CD4-positive, alpha-beta memory T cell (primary cell): Measurements from ENCODE around the gene PPM1J. TPM values are rescaled to one million over a fixed set of nuclear protein-coding genes. Genes with fewer than 3 reads are reported as not detected.

Experiments used
- CTCF ChIA-PET: fragments of 350-600 bp; sonication (Branson Sonifier 250); formaldehyde crosslinking; loops from one replicate; lab custom pipeline; 2021; ENCODE audit warnings: inconsistent platforms; ENCODE audit not compliant: partially characterized antibody; lab: Charles Lee
- POLR2A ChIA-PET: fragments of 350-600 bp; sonication (Branson Sonifier 250); formaldehyde crosslinking; loops from one replicate; lab custom pipeline; 2021; ENCODE audit not compliant: partially characterized antibody; lab: Charles Lee
- DNase-seq, 5 donors: peaks; one replicate each; pipeline versions ENCODE4 v3.0.0 to v3.0.0-alpha.2; 2020 to 2022; ENCODE audit warnings: mixed read lengths in 1 of 5
- H3K27ac ChIP-seq: one replicate; pipeline ENCODE4 v1.7.0; 2013; ENCODE audit warnings: low read depth, low read length
- H3K27me3 ChIP-seq: 2 replicates; pipeline ENCODE4 v1.7.0; 2013; ENCODE audit warnings: mild to moderate bottlenecking, low read length, moderate library complexity; ENCODE audit not compliant: insufficient read depth
- H3K36me3 ChIP-seq: 2 replicates; pipeline ENCODE4 v1.7.0; 2013; ENCODE audit warnings: mild to moderate bottlenecking, low read length, moderate library complexity; ENCODE audit not compliant: insufficient read depth
- H3K4me1 ChIP-seq: 2 replicates; pipeline ENCODE4 v1.7.0; 2013; ENCODE audit warnings: mild to moderate bottlenecking, low read length, moderate library complexity; ENCODE audit not compliant: insufficient read depth
- H3K4me3 ChIP-seq, 2 donors: one replicate each; pipeline ENCODE4 v1.7.0; 2013; ENCODE audit warnings: low read length in 2 of 2, mild to moderate bottlenecking in 1 of 2
- H3K9me3 ChIP-seq, 2 donors: one replicate each; pipeline ENCODE4 v1.7.0; 2013; ENCODE audit warnings: low read length in 2 of 2, control low read depth in 1 of 2; ENCODE audit not compliant: control insufficient read depth in 1 of 2
- H3K27ac Mint-ChIP-seq, 7 donors: one replicate each; pipeline ENCODE4 v1.8.0; 2020 to 2021; ENCODE audit warnings: mixed read lengths in 7 of 7, mild to moderate bottlenecking in 6 of 7, inconsistent platforms in 3 of 7, moderate library complexity in 3 of 7
- H3K27me3 Mint-ChIP-seq, 2 donors: one replicate each; pipeline ENCODE4 v1.8.0; 2020 to 2021; ENCODE audit warnings: mixed read lengths in 2 of 2
- H3K36me3 Mint-ChIP-seq, 2 donors: one replicate each; pipeline ENCODE4 v1.8.0; 2020 to 2021; ENCODE audit warnings: mixed read lengths in 2 of 2, inconsistent platforms in 1 of 2, mild to moderate bottlenecking in 1 of 2
- H3K4me1 Mint-ChIP-seq, 4 donors: one replicate each; pipeline ENCODE4 v1.8.0; 2020 to 2021; ENCODE audit warnings: mixed read lengths in 4 of 4, mild to moderate bottlenecking in 1 of 4
- H3K4me3 Mint-ChIP-seq, 8 donors: one replicate each; pipeline ENCODE4 v1.8.0; 2020 to 2021; ENCODE audit warnings: mixed read lengths in 8 of 8, mild to moderate bottlenecking in 7 of 8, moderate library complexity in 6 of 8, inconsistent platforms in 3 of 8
- H3K9me3 Mint-ChIP-seq, 8 donors: one replicate each; pipeline ENCODE4 v1.8.0; 2020 to 2021; ENCODE audit warnings: mixed read lengths in 8 of 8, mild to moderate bottlenecking in 5 of 8, inconsistent platforms in 3 of 8, moderate library complexity in 1 of 8
- intact Hi-C: fragments of 100-400 bp; cut with micrococcal nuclease; formaldehyde crosslinking; loops from one replicate; pipeline ENCODE4 v1.15.1; 2023
- polyA plus RNA-seq, 2 donors: library from polyadenylated mRNA; unstranded; fragments of 300-500 nt; fragmentation: Illumina TruSeq; gene quantifications; one replicate each; pipeline ENCODE4 v1.2.3, GENCODE V29; 2021
- total RNA-seq, 2 experiments: library from RNA; stranded (reverse); gene quantifications; one replicate each; pipeline ENCODE4 v1.2.3, GENCODE V29; 2021

PPM1J gene
- total and polyA plus RNA-seq, 4 experiments from 2014 or later, result 0.13 to 0.76 TPM; not detected in 2

DNA sequence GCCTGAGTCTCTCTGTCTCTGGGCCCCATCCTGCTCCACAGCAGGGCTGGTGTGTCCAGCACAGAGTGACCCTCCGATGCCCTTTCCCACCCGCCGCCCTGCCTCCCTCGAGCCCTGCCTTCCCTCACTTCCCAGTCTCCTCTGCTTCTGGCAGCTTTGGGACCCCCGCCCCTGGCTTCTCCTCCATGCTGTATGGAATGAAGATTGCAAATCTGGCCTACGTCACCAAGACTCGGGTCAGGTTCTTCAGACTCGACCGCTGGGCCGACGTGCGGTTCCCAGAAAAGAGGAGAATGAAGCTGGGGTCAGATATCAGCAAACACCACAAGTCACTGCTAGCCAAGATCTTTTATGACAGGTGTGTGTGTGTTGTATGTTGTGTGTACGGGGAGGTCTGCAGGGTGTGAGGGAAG, 26.3 kb downstream of the PPM1J start:
- Mint-ChIP-seq H3K36me3 (peaks cover 37 to 47% of the 10 kb centered on the region in 2 donors), H3K4me1 (peaks cover 7 to 17% (median 10%) of the 10 kb centered on the region in 4 donors), H3K4me3 (no peak overlapping the region), H3K27ac (peak overlapping the region in 2 of 7 donors; percentile 16 to 37), H3K9me3 (no peaks in the 10 kb centered on the region), H3K27me3 (no peaks in the 10 kb centered on the region)
- no peak for DNase-seq
- Histone ChIP-seq H3K27me3 (no peaks in the 10 kb centered on the region), H3K27ac (no peak overlapping the region), H3K4me3 (no peak overlapping the region), H3K36me3 (peaks cover 40% of the 10 kb centered on the region), H3K4me1 (no peaks in the 10 kb centered on the region), H3K9me3 (no peaks in the 10 kb centered on the region)
- CTCF ChIA-PET, result no interaction called here
- intact Hi-C loops, result no loop called here
- POLR2A ChIA-PET, result no interaction called here

DNA sequence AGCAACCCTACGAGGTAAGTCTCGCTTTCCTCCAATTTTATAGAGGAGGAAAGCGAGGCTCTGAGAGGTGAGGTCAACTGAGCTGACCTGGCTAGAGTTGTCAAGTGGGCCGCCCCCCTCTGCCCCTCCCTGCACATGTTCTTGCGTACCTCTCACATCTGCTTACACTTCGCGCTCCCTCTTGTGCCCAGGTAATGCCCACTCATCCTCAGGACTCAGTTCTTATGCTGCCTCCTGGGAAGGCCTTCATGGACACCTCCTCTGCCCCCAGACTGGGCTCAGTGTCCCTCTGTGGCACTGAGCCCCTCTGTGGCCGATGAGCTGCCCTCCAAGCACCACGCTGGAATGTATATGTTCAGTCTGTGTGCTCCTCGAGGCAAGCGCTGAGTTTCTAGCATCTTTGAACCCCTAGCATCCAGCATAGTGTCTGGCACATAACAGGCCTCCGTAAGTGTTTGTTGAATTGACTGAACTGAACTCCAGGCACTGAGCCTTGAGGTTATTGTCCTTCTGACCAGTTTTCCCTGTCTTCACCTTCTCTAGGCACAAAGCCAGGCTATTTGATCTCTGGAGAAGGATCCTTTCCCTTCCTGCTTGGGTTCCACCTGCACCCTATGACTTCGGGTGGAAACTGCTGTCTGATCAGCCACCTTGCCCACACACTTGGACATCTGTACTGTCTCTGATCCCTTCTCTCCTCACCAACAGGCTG, 27.2 kb downstream of the PPM1J start:
- peaks cover 7 to 17% (median 10%) of the 10 kb centered on the region in 4 donors for H3K4me1 Mint-ChIP-seq
- peaks cover 34 to 42% of the 10 kb centered on the region in 2 donors for H3K36me3 Mint-ChIP-seq
- H3K4me3 ChIP-seq, result no peak overlapping the region
- ChIA-PET POLR2A (no interaction called here), CTCF (no interaction called here)
- intact Hi-C loops, result no loop called here
- no peaks in the 10 kb centered on the region for H3K27me3 ChIP-seq
- H3K27ac ChIP-seq, result no peak overlapping the region
- H3K4me1 ChIP-seq, result no peaks in the 10 kb centered on the region
- no peak for DNase-seq
- H3K9me3 ChIP-seq, result no peaks in the 10 kb centered on the region
- H3K9me3 Mint-ChIP-seq, result no peaks in the 10 kb centered on the region
- H3K4me3 Mint-ChIP-seq, result no peak overlapping the region
- peak overlapping the region in 5 of 7 donors; percentile 14 to 83 (median 26) for H3K27ac Mint-ChIP-seq
- H3K36me3 ChIP-seq, result peaks cover 35% of the 10 kb centered on the region
- H3K27me3 Mint-ChIP-seq, result no peaks in the 10 kb centered on the region

DNA sequence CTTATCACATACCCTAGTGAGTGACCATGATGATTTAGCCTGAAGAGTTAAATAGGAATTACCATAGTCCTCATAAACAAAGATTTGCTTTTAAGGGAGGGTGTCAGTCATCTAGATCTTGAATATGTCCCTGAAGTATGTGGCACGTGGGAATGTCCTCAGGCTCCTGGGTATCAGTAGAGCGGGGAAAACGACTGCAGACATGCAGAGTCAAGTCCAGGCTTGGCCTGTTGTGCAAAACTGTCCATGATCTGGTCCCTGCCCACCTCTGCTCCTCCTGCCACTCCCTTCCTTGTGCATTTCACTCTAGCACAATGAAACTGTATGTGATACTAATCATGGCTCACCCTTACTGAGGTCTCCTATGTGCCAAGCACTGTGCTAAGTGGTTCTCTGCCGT, 27.8 kb downstream of the PPM1J start:
- Histone ChIP-seq H3K4me1 (no peaks in the 10 kb centered on the region), H3K9me3 (no peaks in the 10 kb centered on the region), H3K27me3 (no peaks in the 10 kb centered on the region), H3K27ac (no peak overlapping the region), H3K36me3 (peaks cover 29% of the 10 kb centered on the region), H3K4me3 (no peak overlapping the region)
- intact Hi-C loops, result no loop called here
- peaks cover 31 to 41% of the 10 kb centered on the region in 2 donors for H3K36me3 Mint-ChIP-seq
- H3K27me3 Mint-ChIP-seq, result no peaks in the 10 kb centered on the region
- H3K9me3 Mint-ChIP-seq, result no peaks in the 10 kb centered on the region
- H3K4me3 Mint-ChIP-seq, result no peak overlapping the region
- ChIA-PET POLR2A (no interaction called here), CTCF (no interaction called here)
- DNase-seq, result no peak
- H3K4me1 Mint-ChIP-seq, result peaks cover 7 to 17% (median 13%) of the 10 kb centered on the region in 4 donors
- H3K27ac Mint-ChIP-seq, result peak overlapping the region in 1 of 7 donors; percentile 71

DNA sequence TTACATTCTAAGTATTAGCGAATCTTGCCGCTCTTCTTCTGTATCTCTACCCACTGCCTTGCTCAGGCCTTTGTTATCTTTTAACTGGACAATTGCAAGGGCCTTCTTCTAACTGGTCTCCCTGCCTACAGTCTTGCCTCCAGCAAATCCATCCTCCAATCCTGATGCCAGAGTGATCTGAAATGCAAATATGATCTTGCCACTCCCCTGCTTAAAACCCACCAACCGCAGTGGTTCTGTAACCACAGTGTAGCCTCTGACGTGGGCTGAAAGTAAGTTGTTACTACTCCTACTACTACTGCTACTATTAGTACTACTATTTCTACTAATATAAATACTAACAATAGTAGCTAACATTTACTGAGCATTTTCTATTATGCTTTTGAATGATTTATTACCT, 28.3 kb downstream of the PPM1J start:
- Histone ChIP-seq H3K4me1 (no peaks in the 10 kb centered on the region), H3K9me3 (no peaks in the 10 kb centered on the region), H3K27me3 (no peaks in the 10 kb centered on the region), H3K4me3 (no peak overlapping the region), H3K36me3 (peaks cover 24% of the 10 kb centered on the region), H3K27ac (no peak overlapping the region)
- ChIA-PET POLR2A (interaction anchor here (1.5 kb wide), 1 partner anchor 69 kb away, joined by 3 read pairs; no protein-coding TSS in a partner anchor), CTCF (no interaction called here)
- no peaks in the 10 kb centered on the region for H3K9me3 Mint-ChIP-seq
- peaks cover 7 to 17% (median 14%) of the 10 kb centered on the region in 4 donors for H3K4me1 Mint-ChIP-seq
- intact Hi-C loops, result no loop called here
- DNase-seq, result no peak
- H3K36me3 Mint-ChIP-seq, result peaks cover 27 to 36% of the 10 kb centered on the region in 2 donors
- no peak overlapping the region for H3K4me3 Mint-ChIP-seq
- H3K27ac Mint-ChIP-seq, result peak overlapping the region in 3 of 7 donors; percentile 1 to 58 (median 24)
- no peaks in the 10 kb centered on the region for H3K27me3 Mint-ChIP-seq

DNA sequence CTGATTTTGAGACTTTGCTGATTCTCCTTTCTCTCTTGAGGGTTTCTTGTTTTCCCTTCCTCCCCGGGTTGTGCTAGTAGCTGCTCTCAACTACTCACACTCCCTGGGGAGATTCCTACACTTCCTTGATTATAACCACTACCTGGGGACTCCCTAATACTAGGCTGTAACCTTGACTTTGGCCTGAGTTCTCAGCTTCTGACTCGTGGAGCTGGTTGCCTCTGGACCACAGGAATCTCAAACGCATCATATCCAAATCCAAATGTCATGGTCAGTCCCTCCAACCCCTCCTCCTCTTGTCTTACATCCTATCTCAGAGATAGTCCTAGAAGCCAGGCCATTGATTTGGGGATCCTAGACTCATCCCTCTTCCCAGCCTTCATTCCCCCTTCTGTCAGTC, 28.7 kb downstream of the PPM1J start:
- ChIA-PET POLR2A (interaction anchor here (1.5 kb wide), 1 partner anchor 68 kb away, joined by 3 read pairs; no protein-coding TSS in a partner anchor), CTCF (no interaction called here)
- no peaks in the 10 kb centered on the region for H3K4me1 ChIP-seq
- peak overlapping the region in 2 of 7 donors; percentile 52 to 58 for H3K27ac Mint-ChIP-seq
- H3K36me3 ChIP-seq, result peaks cover 19% of the 10 kb centered on the region
- H3K36me3 Mint-ChIP-seq, result peaks cover 23 to 32% of the 10 kb centered on the region in 2 donors
- no peaks in the 10 kb centered on the region for H3K9me3 ChIP-seq
- peaks cover 7 to 17% (median 15%) of the 10 kb centered on the region in 4 donors for H3K4me1 Mint-ChIP-seq
- DNase-seq, result no peak
- intact Hi-C loops, result no loop called here
- H3K4me3 Mint-ChIP-seq, result no peak overlapping the region
- no peaks in the 10 kb centered on the region for H3K9me3 Mint-ChIP-seq
- H3K27ac ChIP-seq, result no peak overlapping the region
- no peaks in the 10 kb centered on the region for H3K27me3 ChIP-seq
- H3K27me3 Mint-ChIP-seq, result no peaks in the 10 kb centered on the region
- no peak overlapping the region for H3K4me3 ChIP-seq

DNA sequence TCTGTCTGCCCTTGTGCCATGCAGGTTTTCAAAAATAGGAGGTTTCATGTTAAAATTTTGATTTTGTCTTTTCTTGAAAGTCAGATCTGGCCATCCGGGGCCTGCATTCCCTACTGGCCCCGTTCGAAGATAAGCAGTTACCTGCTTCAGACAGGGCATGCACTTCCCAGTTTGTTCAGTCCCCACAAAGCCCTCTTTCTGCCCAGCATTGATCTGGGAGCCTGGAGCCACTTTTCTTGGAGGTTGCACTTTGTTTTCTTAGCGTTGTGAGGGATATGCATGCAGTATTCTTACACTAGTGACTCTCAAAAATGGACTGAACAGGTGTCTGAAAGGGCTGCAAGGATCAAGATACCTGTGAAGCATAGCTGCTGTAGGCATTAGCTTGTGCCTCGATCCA, 29.2 kb downstream of the PPM1J start:
- no peak overlapping the region for H3K4me3 ChIP-seq
- intact Hi-C loops, result no loop called here
- no peaks in the 10 kb centered on the region for H3K4me1 ChIP-seq
- DNase-seq, result no peak
- Mint-ChIP-seq H3K9me3 (no peaks in the 10 kb centered on the region), H3K4me1 (peaks cover 7 to 17% (median 15%) of the 10 kb centered on the region in 4 donors), H3K27ac (peak overlapping the region in 3 of 7 donors; percentile 29 to 70 (median 52)), H3K4me3 (no peak overlapping the region), H3K27me3 (no peaks in the 10 kb centered on the region), H3K36me3 (peaks cover 22 to 27% of the 10 kb centered on the region in 2 donors)
- no peaks in the 10 kb centered on the region for H3K27me3 ChIP-seq
- H3K9me3 ChIP-seq, result no peaks in the 10 kb centered on the region
- no peak overlapping the region for H3K27ac ChIP-seq
- POLR2A ChIA-PET, result interaction anchor here (1.5 kb wide), 1 partner anchor 68 kb away, joined by 3 read pairs; no protein-coding TSS in a partner anchor
- CTCF ChIA-PET, result no interaction called here
- H3K36me3 ChIP-seq, result peaks cover 17% of the 10 kb centered on the region

DNA sequence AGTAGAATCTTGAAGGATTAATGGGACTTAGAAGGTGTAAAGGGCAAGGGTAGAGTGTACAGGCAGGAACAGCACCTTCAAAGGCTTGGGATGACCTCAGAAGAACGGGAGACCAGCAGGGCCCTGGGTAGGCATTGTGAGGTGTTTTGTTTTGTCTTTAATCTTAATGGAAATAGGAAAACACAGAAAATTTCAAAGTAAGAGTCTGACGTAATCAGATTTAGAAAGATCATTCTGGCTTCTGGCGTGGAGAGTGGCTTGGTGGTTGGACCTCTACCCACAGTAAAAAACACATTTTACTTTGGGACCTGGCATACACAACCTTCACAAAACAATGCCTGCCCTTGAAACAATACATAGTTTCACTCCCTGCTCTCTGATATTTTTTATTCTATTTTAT, 36.5 kb downstream of the PPM1J start:
- Mint-ChIP-seq H3K4me3 (no peak overlapping the region), H3K9me3 (no peaks in the 10 kb centered on the region), H3K36me3 (peaks cover 9 to 18% of the 10 kb centered on the region in 2 donors), H3K4me1 (peaks cover 41 to 57% (median 49%) of the 10 kb centered on the region in 4 donors), H3K27me3 (no peaks in the 10 kb centered on the region), H3K27ac (peak overlapping the region in 2 of 7 donors; percentile 40 to 48)
- no peak for DNase-seq
- POLR2A ChIA-PET, result no interaction called here
- no peak overlapping the region for H3K27ac ChIP-seq
- peaks cover 48% of the 10 kb centered on the region for H3K4me1 ChIP-seq
- CTCF ChIA-PET, result no interaction called here
- no peaks in the 10 kb centered on the region for H3K9me3 ChIP-seq
- intact Hi-C loops, result no loop called here
- no peak overlapping the region for H3K4me3 ChIP-seq
- H3K36me3 ChIP-seq, result no peaks in the 10 kb centered on the region
- no peaks in the 10 kb centered on the region for H3K27me3 ChIP-seq
